ENCODE results near the gene ECI1. TPM values are rescaled to one million over a fixed set of nuclear protein-coding genes. Genes with fewer than 3 reads are reported as not detected.

ECI1 gene
- total and polyA plus RNA-seq, 2 of the 4 experiments (the other 2 are of a cell fraction), result 20.3 to 30.1 TPM

DNA sequence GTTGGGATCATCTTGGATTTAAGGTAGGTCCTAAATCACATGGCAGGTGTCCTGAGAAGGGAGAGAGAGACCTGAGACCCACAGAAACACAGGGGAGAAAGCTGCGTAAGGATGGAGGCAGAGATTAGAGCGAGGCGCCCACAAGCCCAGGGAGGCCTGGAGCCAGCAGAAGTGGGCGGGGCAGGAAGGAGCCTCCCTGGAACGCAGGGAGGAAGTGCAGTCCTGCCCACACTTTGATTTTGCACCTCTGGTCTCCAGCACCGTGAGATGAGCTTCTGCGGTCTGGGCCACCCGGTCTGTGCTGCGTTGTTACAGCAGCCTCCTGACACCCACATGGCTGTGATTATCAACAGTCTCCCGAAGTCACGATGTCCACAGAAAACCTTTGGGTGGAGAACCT is 8.8 kb downstream of the ECI1 start:
- dilution Hi-C loops (cut with HindIII; ENCODE audit: low sequenced_read_pairs, unreplicated experiment), result no loop called here
- CTCF ChIA-PET, result no interaction called here

More for the DNA sequence above, 8.8 kb downstream of the ECI1 start:
- Histone ChIP-seq H3K9me1 (ENCODE audit: insufficient read depth, low read length) (no peaks in the 10 kb centered on the region), H3K27me3 (ENCODE audit: control insufficient read depth, insufficient read depth, low read length) (peaks cover under 1% of the 10 kb centered on the region; the same call in 1 of the 2 replicates), H2BK15ac (ENCODE audit: low read depth, low read length) (no peak overlapping the region), H3K4ac (ENCODE audit: low read depth, low read length) (no peak overlapping the region), H2BK5ac (ENCODE audit: low read depth, low read length, poor library complexity, severe bottlenecking) (no peak overlapping the region), H3K56ac (ENCODE audit: extremely low read depth, insufficient read depth, low read length) (no peak overlapping the region), H2BK20ac (ENCODE audit: low read depth, low read length) (no peak overlapping the region), H4K91ac (ENCODE audit: insufficient read depth, low read depth, low read length) (no peak overlapping the region), H3K4me2 (ENCODE audit: low read depth, low read length) (no peak overlapping the region), H2AFZ (replicated peaks; ENCODE audit: low read length, poor library complexity) (no peak overlapping the region), H2AK5ac (ENCODE audit: low read depth, low read length) (no peak overlapping the region), H3K14ac (replicated peaks; ENCODE audit: low read depth, low read length) (no peak overlapping the region), H3K23ac (ENCODE audit: low read depth, low read length) (no peak overlapping the region), H3K18ac (ENCODE audit: low read depth, low read length) (no peak overlapping the region), H3K27ac (ENCODE audit: insufficient read depth, low read length) (no peak overlapping the region), H4K8ac (ENCODE audit: low read depth in 2 of 2, low read length in 2 of 2) (no peak overlapping the region), H2AK9ac (replicated peaks; ENCODE audit: low read depth, low read length, poor library complexity) (no peak overlapping the region), H3K9me3 (ENCODE audit: control insufficient read depth, insufficient read depth, low read length) (no peaks in the 10 kb centered on the region), H3K4me3 (ENCODE audit: insufficient read depth, low read depth, low read length) (no peak overlapping the region), H4K20me1 (ENCODE audit: insufficient read depth, low read length) (no peaks in the 10 kb centered on the region; the same call in none of the 2 replicates), H3K79me1 (ENCODE audit: low read depth in 1 of 2, low read length in 2 of 2) (peaks cover 10 to 23% of the 10 kb centered on the region in 2 experiments), H4K5ac (ENCODE audit: low read depth, low read length) (no peak overlapping the region), H3K4me1 (ENCODE audit: control insufficient read depth, insufficient read depth, low read length) (no peaks in the 10 kb centered on the region), H3K36me3 (ENCODE audit: control insufficient read depth, insufficient read depth, low read length) (peaks cover 50% of the 10 kb centered on the region), H3K9ac (ENCODE audit: low read depth, low read length) (no peak overlapping the region), H2BK120ac (ENCODE audit: low read depth, low read length) (no peak overlapping the region)
- in situ Hi-C loops (cut with MboI; ENCODE audit: low sequenced_read_pairs) (no loop called here), intact Hi-C loops (cut with micrococcal nuclease) (no loop called here)
- ATAC-seq (ENCODE audit: low read depth), result no peak
- 89% methylated on average over 6 of the region's 11 CpGs; no CpG with 5 or more reads in 1 of the 2 experiments for WGBS, 2 experiments (ENCODE audit: extremely low coverage in 2 of 2, insufficient read length in 1 of 2)
- POLR2A ChIA-PET (ENCODE audit: unreplicated experiment), result no interaction called here
- DNase-seq, result no peak
- BruUV-seq (replicated peaks), result no TSS peak
- no peak for TF ChIP-seq RFX5 (IDR thresholded peaks at IDR 0.05; ENCODE audit: low read depth, low read length)
- TF ChIP-seq NFE2L2 (IDR thresholded peaks at IDR 0.05; ENCODE audit: low read depth, low read length), result no peak
- no peak for TF ChIP-seq BHLHE40 (IDR thresholded peaks at IDR 0.05; ENCODE audit: low read depth, low read length)
- no peak for TF ChIP-seq SMC3 (IDR thresholded peaks at IDR 0.05; ENCODE audit: low read depth, low read length)
- TF ChIP-seq FOS (IDR thresholded peaks at IDR 0.05; ENCODE audit: low read depth, low read length), result no peak
- TF ChIP-seq, protein P1, sequence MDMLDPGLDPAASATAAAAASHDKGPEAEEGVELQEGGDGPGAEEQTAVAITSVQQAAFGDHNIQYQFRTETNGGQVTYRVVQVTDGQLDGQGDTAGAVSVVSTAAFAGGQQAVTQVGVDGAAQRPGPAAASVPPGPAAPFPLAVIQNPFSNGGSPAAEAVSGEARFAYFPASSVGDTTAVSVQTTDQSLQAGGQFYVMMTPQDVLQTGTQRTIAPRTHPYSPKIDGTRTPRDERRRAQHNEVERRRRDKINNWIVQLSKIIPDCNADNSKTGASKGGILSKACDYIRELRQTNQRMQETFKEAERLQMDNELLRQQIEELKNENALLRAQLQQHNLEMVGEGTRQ (IDR thresholded peaks at IDR 0.05; ENCODE audit: low read depth, low read length), result no peak
- TF ChIP-seq CHD1 (IDR thresholded peaks at IDR 0.05; ENCODE audit: low read depth, low read length), result no peak
- TF ChIP-seq MAFK (IDR thresholded peaks at IDR 0.05; ENCODE audit: low read depth, low read length), result no peak
- TF ChIP-seq MAZ (IDR thresholded peaks at IDR 0.05; ENCODE audit: borderline replicate concordance, low read depth, low read length), result no peak
- no peak for TF ChIP-seq RCOR1 (IDR thresholded peaks at IDR 0.05; ENCODE audit: insufficient replicate concordance, low read length)
- TF ChIP-seq MXI1 (IDR thresholded peaks at IDR 0.05; ENCODE audit: borderline replicate concordance, low read depth, low read length), result no peak
- no peak for TF ChIP-seq POLR2A (IDR thresholded peaks at IDR 0.05; ENCODE audit: low read depth, low read length)
- TF ChIP-seq, protein P2, sequence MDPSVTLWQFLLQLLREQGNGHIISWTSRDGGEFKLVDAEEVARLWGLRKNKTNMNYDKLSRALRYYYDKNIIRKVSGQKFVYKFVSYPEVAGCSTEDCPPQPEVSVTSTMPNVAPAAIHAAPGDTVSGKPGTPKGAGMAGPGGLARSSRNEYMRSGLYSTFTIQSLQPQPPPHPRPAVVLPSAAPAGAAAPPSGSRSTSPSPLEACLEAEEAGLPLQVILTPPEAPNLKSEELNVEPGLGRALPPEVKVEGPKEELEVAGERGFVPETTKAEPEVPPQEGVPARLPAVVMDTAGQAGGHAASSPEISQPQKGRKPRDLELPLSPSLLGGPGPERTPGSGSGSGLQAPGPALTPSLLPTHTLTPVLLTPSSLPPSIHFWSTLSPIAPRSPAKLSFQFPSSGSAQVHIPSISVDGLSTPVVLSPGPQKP (IDR thresholded peaks at IDR 0.05; ENCODE audit: borderline replicate concordance, low read depth, low read length), result no peak
- no peak for TF ChIP-seq CEBPB (IDR thresholded peaks at IDR 0.05; ENCODE audit: low read depth, low read length)

All from IMR-90 (cell line).